Measurements from ENCODE around the gene TMEM106B.

Gene TMEM106B

DNA sequence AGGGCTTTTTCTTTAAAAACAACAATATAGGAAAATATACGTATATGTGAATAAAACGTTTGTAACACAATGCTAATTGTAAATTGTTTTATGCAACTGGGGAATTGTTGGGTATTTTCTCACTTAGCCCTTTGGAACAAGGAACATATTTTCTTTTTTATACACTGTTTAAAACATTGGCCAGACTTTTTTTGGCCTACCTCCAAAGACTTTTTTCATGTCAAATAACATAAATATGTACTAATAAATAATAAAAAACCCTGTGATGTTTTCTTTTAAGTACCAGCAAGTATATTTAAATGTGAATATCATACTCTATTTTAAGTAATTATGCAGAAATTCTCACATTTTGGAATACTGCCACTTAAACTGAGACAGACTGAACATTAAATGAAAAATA is 15.7 kb downstream of the TMEM106B start:
- in situ Hi-C loops (cut with HindIII; ENCODE audit: low sequenced_read_pairs) = no loop called here

DNA sequence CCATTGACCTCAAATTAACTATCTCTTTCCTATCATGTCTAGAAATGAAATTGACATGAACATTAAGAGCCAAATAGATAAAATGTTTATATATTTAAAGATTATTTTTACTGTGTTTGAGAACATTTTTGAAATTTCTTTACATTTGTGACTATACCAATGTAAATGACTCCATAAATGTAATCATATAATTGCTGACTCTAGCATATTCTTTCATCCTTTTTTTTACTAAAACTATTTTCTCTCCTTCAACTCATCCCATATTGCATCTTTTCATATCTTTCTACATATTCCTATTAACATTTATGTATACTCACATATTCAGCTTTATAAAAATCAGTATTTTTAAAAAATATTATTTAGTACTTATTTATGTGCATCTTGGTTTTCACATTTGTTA is 16.9 kb downstream of the TMEM106B start:
- in situ Hi-C loops (cut with HindIII; ENCODE audit: low sequenced_read_pairs) = no loop called here

DNA sequence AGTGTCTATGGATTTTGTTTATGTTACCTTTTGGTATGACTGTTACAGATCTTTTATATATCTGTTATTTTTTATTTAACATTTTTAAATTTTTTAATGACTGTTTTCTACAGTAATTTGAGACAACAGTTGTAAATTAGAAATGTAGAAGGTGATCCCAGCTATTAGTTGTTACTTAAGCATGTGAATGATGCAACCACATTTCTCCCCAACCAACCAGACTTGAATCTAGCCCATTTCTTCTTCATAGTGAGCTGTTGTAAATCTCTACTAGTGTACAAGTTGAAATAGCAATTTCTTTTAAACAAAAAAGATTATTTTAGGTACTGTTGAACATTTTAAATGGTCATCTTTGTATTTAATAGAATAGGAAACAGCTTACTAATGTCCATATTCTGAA is 18.0 kb downstream of the TMEM106B start:
- in situ Hi-C loops (cut with HindIII; ENCODE audit: low sequenced_read_pairs) = no loop called here

GRCh38 chr7:12231097-12231496 is 20.0 kb downstream of the TMEM106B start:
- in situ Hi-C loops (cut with HindIII; ENCODE audit: low sequenced_read_pairs) = no loop called here

- in situ Hi-C loops (cut with HindIII; ENCODE audit: low sequenced_read_pairs) = no loop called here
Measured at GRCh38 chr7:12233175-12233574, 22.1 kb downstream of the TMEM106B start.

DNA sequence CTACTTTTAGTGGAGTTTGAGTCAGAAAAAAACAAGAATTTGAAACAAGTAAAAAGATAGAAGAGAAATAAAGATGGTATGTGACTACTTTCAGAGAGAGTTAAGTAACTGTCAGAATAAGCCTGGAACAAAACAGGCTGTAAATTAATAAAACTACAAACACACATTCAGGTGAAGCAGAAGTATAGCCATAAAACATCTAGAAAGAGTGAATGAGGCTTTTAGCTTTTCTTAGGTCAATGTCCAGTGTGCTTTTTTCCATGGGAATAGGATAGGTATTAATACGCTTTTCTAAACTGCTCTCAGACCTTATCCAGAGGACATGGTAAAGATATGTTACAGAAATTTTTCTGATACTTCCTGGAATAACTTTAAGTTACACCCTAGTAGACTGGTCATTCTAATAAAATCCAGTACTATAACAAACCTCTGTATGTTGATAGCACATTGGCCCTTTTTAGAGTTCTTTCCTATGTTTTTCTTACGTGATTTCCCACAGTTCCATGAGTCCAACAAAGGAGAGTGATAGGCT is 23.3 kb downstream of the TMEM106B start:
- in situ Hi-C loops (cut with HindIII; ENCODE audit: low sequenced_read_pairs) = no loop called here

- in situ Hi-C loops (cut with HindIII; ENCODE audit: low sequenced_read_pairs) = no loop called here
Measured at GRCh38 chr7:12235970-12236369, 24.9 kb downstream of the TMEM106B start.

DNA sequence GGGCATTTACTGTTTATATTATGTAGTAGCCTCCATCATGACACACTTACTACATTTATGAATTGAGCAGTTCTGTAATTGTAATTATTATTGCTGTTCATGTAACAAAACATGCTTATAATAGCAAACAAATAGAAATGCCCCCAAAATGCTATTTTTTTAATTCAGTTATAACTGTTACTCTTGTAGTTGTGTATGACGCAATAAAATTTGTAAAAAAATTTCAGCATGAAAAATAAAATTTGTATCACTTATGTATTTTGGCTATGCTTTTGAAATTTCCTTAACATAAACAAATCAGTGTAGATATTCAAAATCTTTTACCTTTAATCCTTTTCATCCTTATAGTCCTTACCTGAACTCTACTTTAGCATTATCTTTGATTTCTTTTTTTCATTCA is 25.9 kb downstream of the TMEM106B start:
- in situ Hi-C loops (cut with HindIII; ENCODE audit: low sequenced_read_pairs) = no loop called here

DNA sequence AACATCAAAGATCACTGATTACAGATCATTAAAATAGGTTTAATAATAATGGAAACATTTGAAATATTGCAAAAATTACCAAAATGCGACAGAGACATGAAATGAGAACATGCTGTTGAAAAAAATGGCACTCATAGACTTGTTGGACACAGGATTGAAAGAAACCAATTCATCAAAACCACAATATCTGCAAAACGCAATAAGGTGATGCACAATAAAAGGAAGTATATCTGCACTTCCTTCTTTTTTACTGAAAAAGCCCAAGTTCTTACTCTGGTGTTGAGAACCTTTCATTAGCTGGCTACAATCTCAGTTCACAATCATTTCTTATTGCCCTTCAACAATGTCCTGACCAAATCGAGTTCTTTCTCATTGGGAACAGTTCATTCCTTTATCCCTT is 28.7 kb downstream of the TMEM106B start:
- in situ Hi-C loops (cut with HindIII; ENCODE audit: low sequenced_read_pairs) = no loop called here

- in situ Hi-C loops (cut with HindIII; ENCODE audit: low sequenced_read_pairs) = no loop called here
Measured at GRCh38 chr7:12244129-12244528, 33.0 kb downstream of the TMEM106B start.

GRCh38 chr7:12244694-12245093 is 33.6 kb downstream of the TMEM106B start:
- in situ Hi-C loops (cut with HindIII; ENCODE audit: low sequenced_read_pairs) = no loop called here

GRCh38 chr7:12249706-12250105 is 38.6 kb downstream of the TMEM106B start:
- in situ Hi-C loops (cut with HindIII; ENCODE audit: low sequenced_read_pairs) = no loop called here

- in situ Hi-C loops (cut with HindIII; ENCODE audit: low sequenced_read_pairs) = no loop called here
Measured at GRCh38 chr7:12250232-12250631, 39.1 kb downstream of the TMEM106B start.

GRCh38 chr7:12256090-12256489 is 45.0 kb downstream of the TMEM106B start:
- in situ Hi-C loops (cut with HindIII; ENCODE audit: low sequenced_read_pairs) = no loop called here

GRCh38 chr7:12257582-12257981 is 46.5 kb downstream of the TMEM106B start:
- in situ Hi-C loops (cut with HindIII; ENCODE audit: low sequenced_read_pairs) = no loop called here

DNA sequence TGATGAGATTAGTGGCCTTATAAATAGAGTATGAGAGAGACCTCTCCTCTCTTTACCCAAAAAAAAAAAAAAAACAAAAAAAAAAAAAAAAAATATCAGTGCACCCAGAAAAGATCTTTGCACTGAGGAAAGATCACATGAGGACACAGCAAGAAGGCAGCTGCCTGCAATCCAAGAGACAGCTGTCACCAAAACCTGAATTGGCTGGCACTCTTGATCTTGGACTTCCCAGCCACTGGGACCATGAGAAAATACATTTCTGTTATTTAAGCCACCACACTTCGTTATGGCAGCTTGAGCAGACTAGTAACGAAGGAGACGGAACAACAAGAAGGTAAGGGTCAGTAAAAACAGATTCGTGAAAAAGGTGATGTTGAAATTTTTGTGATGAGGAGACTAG is 47.0 kb downstream of the TMEM106B start:
- in situ Hi-C loops (cut with HindIII; ENCODE audit: low sequenced_read_pairs) = no loop called here

GRCh38 chr7:12267542-12267941 is 56.4 kb downstream of the TMEM106B start:
- in situ Hi-C loops (cut with HindIII; ENCODE audit: low sequenced_read_pairs) = no loop called here

- in situ Hi-C loops (cut with HindIII; ENCODE audit: low sequenced_read_pairs) = no loop called here
Measured at GRCh38 chr7:12269100-12269895, 58.2 kb downstream of the TMEM106B start.

DNA sequence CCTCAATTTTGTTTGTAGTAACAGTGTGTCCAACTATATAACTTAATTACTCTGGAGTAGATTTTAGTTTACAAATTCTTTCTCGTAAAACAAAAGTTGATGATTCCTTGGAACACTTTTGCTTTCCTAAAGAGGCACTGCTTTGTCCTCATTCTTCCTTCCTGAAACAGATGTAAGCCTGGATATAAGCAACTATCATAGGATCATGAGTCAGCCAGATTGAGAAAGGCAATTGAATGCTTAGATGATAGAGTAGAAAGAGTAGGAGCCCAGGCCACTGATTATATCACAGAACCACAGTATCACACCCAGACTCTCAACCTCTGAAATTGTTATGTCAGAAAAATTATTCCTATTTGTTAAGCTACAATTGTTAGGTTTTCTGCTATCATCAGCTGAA is 69.9 kb downstream of the TMEM106B start:
- in situ Hi-C loops (cut with HindIII; ENCODE audit: low sequenced_read_pairs) = no loop called here

- in situ Hi-C loops (cut with HindIII; ENCODE audit: low sequenced_read_pairs) = no loop called here
Measured at GRCh38 chr7:12287901-12288300, 76.8 kb downstream of the TMEM106B start.

DNA sequence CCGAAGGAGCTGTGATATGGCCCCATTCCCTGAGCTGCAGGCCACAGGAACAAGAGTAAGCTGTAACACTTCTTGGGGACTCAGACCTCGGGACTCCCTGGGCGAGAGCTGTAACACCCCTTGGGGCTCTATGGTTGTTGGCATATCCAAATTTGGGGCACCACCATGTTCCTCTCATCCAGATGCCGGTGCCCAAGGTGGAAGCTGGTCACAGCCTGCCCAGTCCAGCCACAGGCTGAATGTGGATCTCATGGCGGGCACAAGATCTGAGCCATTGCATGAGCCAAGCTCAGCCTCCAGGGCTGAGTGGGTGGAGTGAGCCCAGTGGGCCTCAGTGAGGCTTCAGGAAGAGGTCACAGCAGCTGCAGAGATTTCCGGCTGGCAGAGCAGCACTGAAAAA is 78.9 kb downstream of the TMEM106B start:
- in situ Hi-C loops (cut with HindIII; ENCODE audit: low sequenced_read_pairs) = no loop called here

- in situ Hi-C loops (cut with HindIII; ENCODE audit: low sequenced_read_pairs) = no loop called here
Measured at GRCh38 chr7:12290761-12291160, 79.7 kb downstream of the TMEM106B start.

DNA sequence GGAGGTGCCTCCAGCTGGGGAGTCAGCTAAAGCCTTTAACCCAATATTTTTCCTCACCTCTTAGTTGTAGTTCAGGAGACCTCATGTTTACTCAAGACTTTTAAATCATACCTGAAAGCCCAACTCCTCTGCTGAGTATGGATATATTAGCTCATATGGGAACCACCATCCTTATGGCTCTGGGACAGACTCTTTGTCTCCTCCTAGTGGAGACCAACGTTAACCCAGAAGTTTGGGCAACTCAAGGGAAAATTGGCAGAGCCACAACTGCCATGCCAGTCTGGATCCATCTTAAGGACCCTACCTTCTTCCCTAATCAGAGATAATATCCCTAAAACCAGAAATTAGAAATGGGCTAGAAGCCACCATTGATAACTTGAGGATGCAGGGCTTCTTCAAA is 80.8 kb downstream of the TMEM106B start:
- in situ Hi-C loops (cut with HindIII; ENCODE audit: low sequenced_read_pairs) = no loop called here
